Fibroblast of villous mesenchyme (primary cell): Measurements from ENCODE around the gene FOXJ1. TPM values are rescaled to one million over a fixed set of nuclear protein-coding genes. Genes with fewer than 3 reads are reported as not detected.

Source experiments
- DNase-seq: peaks from one replicate; pipeline ENCODE4 v3.0.0-alpha.2; 2010; ENCODE audit warnings: low read depth
- H3K4me3 ChIP-seq: 2 replicates; pipeline ENCODE4 v1.5.1; 2011; ENCODE audit warnings: low read depth, mild to moderate bottlenecking, low read length
- small RNA-seq: library from RNA; depleted of rRNA; stranded (forward); fragments of <200 nt; gene quantifications from one replicate; pipeline ENCODE3, GENCODE V24; 2012
- total RNA-seq: library from RNA; depleted of rRNA; stranded (reverse); fragments of >200 nt; gene quantifications from 2 replicates; pipeline ENCODE4 v1.2.3, GENCODE V29; 2012
- TF ChIP-seq, protein P1 (sequence below): IDR thresholded peaks from 2 replicates; pipeline ENCODE4 v1.5.1; 2012; ENCODE audit warnings: low read depth, mild to moderate bottlenecking, low read length; ENCODE audit not compliant: insufficient read depth

The FOXJ1 gene
- total RNA-seq, 1 donor = not detected

DNA sequence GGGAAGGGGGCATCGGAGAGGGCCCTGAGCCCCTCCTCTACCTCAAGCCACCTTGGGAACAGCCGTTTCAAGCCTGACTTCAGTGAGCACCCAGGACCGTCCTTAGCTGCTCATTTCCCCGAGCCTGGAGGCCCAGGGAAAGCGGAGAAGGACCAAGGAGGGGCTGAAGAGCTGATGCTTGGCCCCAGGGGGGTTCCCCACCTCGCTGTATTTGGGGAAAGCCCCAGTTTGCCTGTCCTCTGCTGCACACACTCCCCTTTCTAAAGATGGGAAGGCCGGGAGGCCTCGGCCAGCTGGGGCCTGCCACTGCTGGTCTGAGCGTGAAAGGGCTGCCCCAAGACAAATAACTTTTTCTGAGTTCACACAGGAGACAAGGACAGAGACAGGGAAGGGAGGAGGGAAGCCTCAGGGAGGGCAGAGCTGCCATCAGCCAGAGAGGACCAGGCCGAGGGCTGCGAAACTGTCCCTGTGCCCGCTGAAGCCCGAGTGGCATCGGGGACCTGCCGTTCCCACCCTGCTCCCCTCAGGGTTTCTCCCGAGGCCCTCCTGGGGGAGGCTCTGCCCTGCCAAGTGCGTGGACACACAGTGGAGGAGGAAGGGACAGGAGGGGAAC, 50.4 kb downstream of the FOXJ1 start:
- TF ChIP-seq, protein P1, sequence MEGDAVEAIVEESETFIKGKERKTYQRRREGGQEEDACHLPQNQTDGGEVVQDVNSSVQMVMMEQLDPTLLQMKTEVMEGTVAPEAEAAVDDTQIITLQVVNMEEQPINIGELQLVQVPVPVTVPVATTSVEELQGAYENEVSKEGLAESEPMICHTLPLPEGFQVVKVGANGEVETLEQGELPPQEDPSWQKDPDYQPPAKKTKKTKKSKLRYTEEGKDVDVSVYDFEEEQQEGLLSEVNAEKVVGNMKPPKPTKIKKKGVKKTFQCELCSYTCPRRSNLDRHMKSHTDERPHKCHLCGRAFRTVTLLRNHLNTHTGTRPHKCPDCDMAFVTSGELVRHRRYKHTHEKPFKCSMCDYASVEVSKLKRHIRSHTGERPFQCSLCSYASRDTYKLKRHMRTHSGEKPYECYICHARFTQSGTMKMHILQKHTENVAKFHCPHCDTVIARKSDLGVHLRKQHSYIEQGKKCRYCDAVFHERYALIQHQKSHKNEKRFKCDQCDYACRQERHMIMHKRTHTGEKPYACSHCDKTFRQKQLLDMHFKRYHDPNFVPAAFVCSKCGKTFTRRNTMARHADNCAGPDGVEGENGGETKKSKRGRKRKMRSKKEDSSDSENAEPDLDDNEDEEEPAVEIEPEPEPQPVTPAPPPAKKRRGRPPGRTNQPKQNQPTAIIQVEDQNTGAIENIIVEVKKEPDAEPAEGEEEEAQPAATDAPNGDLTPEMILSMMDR = no peak
- no peak overlapping the region for H3K4me3 ChIP-seq
- no peak for DNase-seq

DNA sequence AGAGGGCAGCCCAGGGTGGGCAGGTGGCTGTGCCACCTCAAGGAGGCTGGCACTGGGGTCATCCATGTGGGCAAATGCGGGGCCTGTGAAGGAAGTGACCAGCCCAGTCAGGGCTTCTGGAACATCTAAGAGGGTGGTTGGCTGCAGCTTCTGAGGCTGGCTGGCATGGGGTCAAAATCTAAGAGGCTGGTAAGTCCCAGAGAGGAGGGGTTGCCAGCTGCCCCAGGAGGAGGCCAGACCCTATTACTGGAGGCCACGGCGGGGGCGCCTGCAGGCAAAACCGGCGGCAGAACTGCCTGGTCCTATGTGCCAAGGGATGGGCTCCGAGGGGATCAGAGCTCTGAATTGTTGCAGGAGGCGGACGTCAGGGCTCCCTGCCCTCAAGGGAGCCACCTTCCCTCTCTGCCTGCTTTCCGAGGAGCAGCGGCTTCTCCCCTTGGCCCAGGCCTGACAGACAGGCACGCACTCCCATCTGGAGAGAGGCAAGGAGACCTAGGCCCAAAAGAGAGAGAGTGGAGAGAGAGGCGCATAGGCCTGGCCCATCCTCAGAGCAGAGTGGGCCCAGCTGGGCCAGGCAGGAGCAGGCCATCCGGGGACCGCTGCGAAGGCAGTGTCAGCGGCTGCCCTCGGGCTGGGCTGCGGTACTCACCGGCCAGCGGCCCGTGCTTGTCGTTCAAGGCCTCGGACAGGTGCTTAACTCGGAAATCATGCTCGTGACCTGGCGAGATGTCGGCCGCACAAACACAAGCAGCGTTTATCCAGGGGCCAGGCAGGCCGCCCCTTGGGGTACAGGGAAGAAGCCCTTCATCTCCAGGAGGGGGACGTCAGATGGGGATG, 51.1 kb downstream of the FOXJ1 start:
- H3K4me3 ChIP-seq = no peak overlapping the region
- no peak for DNase-seq
- TF ChIP-seq, protein P1 = no peak

DNA sequence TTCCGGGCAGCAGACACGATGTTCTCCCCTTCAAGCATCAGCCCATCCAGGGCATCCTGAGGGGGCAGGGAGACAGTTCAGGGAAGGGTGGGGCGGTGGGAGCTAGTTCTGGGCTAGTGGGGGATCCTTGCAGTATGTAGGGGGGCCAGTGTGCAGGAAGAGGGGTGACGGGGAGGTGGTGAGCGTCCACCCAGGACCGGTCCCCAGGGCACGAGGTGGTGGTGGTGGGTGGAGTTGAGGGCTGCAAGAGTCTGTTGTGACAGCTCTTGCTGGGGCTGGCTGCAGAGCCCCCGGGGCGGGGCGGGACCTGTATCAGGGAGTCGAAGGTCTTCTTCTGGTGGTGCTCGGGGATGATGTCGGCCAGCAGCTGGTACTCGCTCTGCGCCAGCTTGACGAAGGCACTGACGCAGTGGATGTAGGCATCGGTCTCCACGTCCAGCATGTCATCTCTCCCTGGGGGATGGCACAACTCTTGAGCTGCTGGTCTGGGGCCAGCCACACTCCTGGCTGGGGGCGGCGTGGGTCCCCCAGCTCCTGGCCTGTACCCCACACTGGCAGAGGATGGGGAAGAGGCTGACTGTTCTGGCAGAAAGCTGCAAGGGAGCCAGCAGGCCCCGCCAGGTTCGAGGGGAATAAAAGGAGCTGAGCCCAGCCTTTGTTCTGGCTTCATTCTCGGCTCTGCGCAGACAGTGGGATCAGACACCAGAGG, 52.0 kb downstream of the FOXJ1 start:
- DNase-seq = no peak
- no peak overlapping the region for H3K4me3 ChIP-seq
- TF ChIP-seq, protein P1 = no peak

DNA sequence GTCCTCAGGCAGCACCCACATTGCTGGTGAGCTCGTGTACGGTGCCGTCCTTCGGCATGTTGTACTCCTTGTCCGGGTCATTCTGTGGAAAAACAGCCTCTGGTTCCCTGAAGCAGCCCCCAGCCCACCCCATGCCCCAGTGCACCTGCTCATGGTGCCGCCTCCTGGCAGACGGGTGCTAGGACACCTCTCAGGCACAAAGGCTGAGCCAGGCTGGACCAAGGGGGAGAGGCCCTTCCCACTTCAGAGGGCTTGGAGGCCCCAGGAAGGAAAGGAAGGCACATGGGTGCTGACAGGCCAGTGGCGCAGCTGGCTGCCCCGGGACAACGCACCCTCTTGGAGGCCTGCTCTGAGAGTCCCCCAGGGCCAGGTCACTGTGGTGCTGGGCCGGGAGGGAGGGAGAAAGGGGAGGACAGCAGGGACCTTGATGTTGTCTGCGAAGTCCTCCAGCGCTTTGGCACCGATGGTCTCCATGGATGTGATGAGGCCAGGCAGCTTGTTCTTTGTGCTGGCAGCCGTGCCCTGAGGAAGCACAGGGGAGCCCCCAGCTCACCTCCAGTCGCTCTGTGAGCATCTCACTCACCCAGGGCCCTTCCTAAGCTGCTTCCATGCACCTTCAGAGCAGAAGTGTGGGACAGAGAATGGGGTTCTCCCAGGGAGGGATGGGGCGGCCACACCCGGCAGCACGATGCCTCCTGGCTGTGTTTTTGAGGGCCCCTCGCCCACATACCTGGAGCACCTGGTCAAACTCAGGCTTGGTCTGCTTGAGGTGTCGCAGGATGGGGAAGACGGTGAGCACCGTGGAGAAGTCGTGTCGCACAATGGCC, 52.8 kb downstream of the FOXJ1 start:
- no peak overlapping the region for H3K4me3 ChIP-seq
- DNase-seq = no peak
- TF ChIP-seq, protein P1 = no peak

DNA sequence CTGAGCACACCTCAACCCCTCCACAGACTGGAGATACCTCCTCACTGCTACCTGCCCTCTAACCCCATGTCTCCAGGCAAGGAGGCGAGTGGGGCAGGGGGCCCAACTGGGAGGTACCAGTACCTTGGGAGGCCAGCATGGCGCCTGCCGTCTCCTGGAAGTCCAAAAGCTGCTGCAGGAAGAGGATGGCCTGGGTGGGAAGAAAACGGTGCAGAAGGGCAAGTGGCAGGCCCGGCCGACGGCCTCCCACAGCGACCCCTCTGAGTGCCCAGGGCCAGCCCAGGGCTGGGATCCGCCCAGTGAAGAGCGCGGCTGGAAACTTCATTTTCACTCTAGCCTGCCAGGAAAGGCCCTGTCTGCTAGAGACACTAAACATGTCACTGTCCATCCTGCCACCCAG, 53.5 kb downstream of the FOXJ1 start:
- H3K4me3 ChIP-seq = no peak overlapping the region
- DNase-seq = no peak
- TF ChIP-seq, protein P1 = no peak

DNA sequence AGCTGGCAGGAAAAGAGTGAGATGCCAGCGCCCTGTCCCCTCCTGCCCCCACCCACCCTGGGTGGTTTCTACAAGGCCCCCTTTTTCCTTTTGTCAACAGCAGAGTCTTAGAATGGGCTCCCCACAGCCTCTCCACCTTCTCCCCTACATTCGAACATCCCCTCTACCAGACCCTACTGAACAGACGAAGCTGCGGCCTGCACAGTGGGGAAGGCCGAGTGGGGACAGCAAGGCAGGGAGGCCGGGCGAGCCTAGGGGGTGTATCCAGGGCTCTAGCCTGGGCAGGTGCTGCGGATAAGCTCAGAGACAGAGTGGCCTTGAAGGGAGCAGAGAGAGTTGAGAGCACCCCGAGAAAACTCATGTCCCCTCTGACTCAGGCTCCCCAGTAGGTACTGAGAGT, 54.7 kb downstream of the FOXJ1 start:
- no peak overlapping the region for H3K4me3 ChIP-seq
- TF ChIP-seq, protein P1 = no peak
- DNase-seq = no peak

Small RNA genes lying within 50 kb of the gene (small RNA-seq; reads per million reads assigned to genes)
- gene MIR6868 = 0.56 reads per million

Other genes starting within 250 kb of the FOXJ1 start
- 21.9 and 22.5 TPM in 2 replicates for gene TRIM65, start 244.3 kb downstream of the FOXJ1 start, total RNA-seq
- 33.7 and 45.1 TPM in 2 replicates for gene MRPL38, start 236.4 kb downstream of the FOXJ1 start, total RNA-seq
- 15.5 and 16.0 TPM in 2 replicates for gene FBF1, start 200.2 kb downstream of the FOXJ1 start, total RNA-seq
- 64.4 and 79.9 TPM in 2 replicates for gene ACOX1, start 162.1 kb downstream of the FOXJ1 start, total RNA-seq
- 16.8 and 24.2 TPM in 2 replicates for gene TEN1, start 162.0 kb downstream of the FOXJ1 start, total RNA-seq
- 0.64 and 2.2 TPM in 2 replicates for gene CDK3, start 140.4 kb downstream of the FOXJ1 start, total RNA-seq
- gene EVPL, start 113.9 kb downstream of the FOXJ1 start, total RNA-seq = under 0.01 and 0.43 TPM in 2 replicates
- 28.3 and 42.3 TPM in 2 replicates for gene SRP68, start 68.7 kb downstream of the FOXJ1 start, total RNA-seq
- under 0.01 TPM in 1 of 2 replicates, not detected in the other for gene GALR2, start 66.5 kb downstream of the FOXJ1 start, total RNA-seq
- not detected in 2 replicates for gene ZACN, start 62.1 kb downstream of the FOXJ1 start, total RNA-seq
- gene EXOC7, start 37.5 kb downstream of the FOXJ1 start, total RNA-seq = 93.1 and 98.4 TPM in 2 replicates
- 4.7 and 10.0 TPM in 2 replicates for gene RNF157, start 99.2 kb upstream of the FOXJ1 start, total RNA-seq
- gene UBALD2, start 124.1 kb upstream of the FOXJ1 start, total RNA-seq = 5.5 and 5.6 TPM in 2 replicates
- 2.2 and 2.6 TPM in 2 replicates for gene QRICH2, start 167.0 kb upstream of the FOXJ1 start, total RNA-seq
- 48.8 and 55.1 TPM in 2 replicates for gene PRPSAP1, start 212.7 kb upstream of the FOXJ1 start, total RNA-seq
- gene SPHK1, start 243.4 kb upstream of the FOXJ1 start, total RNA-seq = 47.5 and 121 TPM in 2 replicates